Astrocyte (in vitro differentiated cells and primary cell): ENCODE data around the gene COPS4. TPM values are rescaled to one million over a fixed set of nuclear protein-coding genes. Genes with fewer than 3 reads are reported as not detected.

Experiments used
- DNase-seq: peaks from one replicate; pipeline ENCODE4 v3.0.0-alpha.2; 2010; ENCODE audit warnings: low read depth
- FAIRE-seq: peaks from 2 replicates; lab custom pipeline; 2011; peaks lifted over from hg19 to GRCh38; lab: Jason Lieb, UNC
- H2AFZ ChIP-seq: 2 replicates; pipeline ENCODE4 v1.6.0; 2012; ENCODE audit warnings: low read depth, low read length, inconsistent platforms
- H3K27ac ChIP-seq: 2 replicates; pipeline ENCODE4 v1.5.1; 2011; ENCODE audit warnings: low read depth, low read length, inconsistent platforms
- H3K27me3 ChIP-seq: 2 replicates; pipeline ENCODE4 v1.6.0; 2011; ENCODE audit warnings: low read length, inconsistent platforms; ENCODE audit not compliant: insufficient read depth
- H3K36me3 ChIP-seq: 2 replicates; pipeline ENCODE4 v1.5.1; 2011; ENCODE audit warnings: low read length, inconsistent platforms; ENCODE audit not compliant: insufficient read depth
- H3K4me1 ChIP-seq: 2 replicates; pipeline ENCODE4 v1.5.1; 2011; ENCODE audit warnings: low read length, inconsistent platforms; ENCODE audit not compliant: insufficient read depth
- H3K4me2 ChIP-seq: 2 replicates; pipeline ENCODE4 v1.6.0; 2012; ENCODE audit warnings: low read length, inconsistent platforms
- H3K4me3 ChIP-seq: 2 replicates; pipeline ENCODE4 v1.5.1; 2011; ENCODE audit warnings: low read depth, mild to moderate bottlenecking, low read length, inconsistent platforms; ENCODE audit not compliant: insufficient read depth
- H3K79me2 ChIP-seq: 2 replicates; pipeline ENCODE4 v1.6.0; 2012; ENCODE audit warnings: mild to moderate bottlenecking, low read length, inconsistent platforms; ENCODE audit not compliant: insufficient read depth
- H3K9ac ChIP-seq: 2 replicates; pipeline ENCODE4 v1.6.0; 2012; ENCODE audit warnings: mild to moderate bottlenecking, low read length, inconsistent platforms
- H3K9me3 ChIP-seq: 2 replicates; pipeline ENCODE4 v1.5.1; 2012; ENCODE audit warnings: low read depth, mild to moderate bottlenecking, low read length, inconsistent platforms; ENCODE audit not compliant: insufficient read depth
- H4K20me1 ChIP-seq: 2 replicates; pipeline ENCODE4 v1.6.0; 2012; ENCODE audit warnings: low read length, inconsistent platforms; ENCODE audit not compliant: insufficient read depth
- H3K27ac Mint-ChIP-seq: one replicate; pipeline ENCODE4 v1.8.0; 2021; ENCODE audit warnings: mild to moderate bottlenecking, mixed read lengths; ENCODE audit not compliant: unreplicated experiment
- H3K27me3 Mint-ChIP-seq: one replicate; pipeline ENCODE4 v1.8.0; 2021; ENCODE audit warnings: low read depth, mixed read lengths; ENCODE audit not compliant: unreplicated experiment
- H3K36me3 Mint-ChIP-seq: one replicate; pipeline ENCODE4 v1.8.0; 2021; ENCODE audit warnings: low read depth, mixed read lengths; ENCODE audit not compliant: unreplicated experiment
- H3K4me1 Mint-ChIP-seq: one replicate; pipeline ENCODE4 v1.8.0; 2021; ENCODE audit warnings: low read depth, mixed read lengths; ENCODE audit not compliant: unreplicated experiment
- H3K4me3 Mint-ChIP-seq: one replicate; pipeline ENCODE4 v1.8.0; 2021; ENCODE audit warnings: mild to moderate bottlenecking, moderate library complexity, mixed read lengths; ENCODE audit not compliant: unreplicated experiment
- H3K9me3 Mint-ChIP-seq: one replicate; pipeline ENCODE4 v1.8.0; 2021; ENCODE audit warnings: mild to moderate bottlenecking, mixed read lengths; ENCODE audit not compliant: unreplicated experiment
- EZH2 ChIP-seq: IDR thresholded peaks from 2 replicates; pipeline ENCODE4 v1.6.1; 2012; ENCODE audit warnings: mild to moderate bottlenecking, low read length, inconsistent platforms; ENCODE audit not compliant: insufficient read depth
- total RNA-seq: library from RNA; stranded (reverse); gene quantifications from 2 replicates; pipeline ENCODE4 v1.2.1, GENCODE V29; 2021
- TF ChIP-seq, protein P1 (sequence below): IDR thresholded peaks from 2 replicates; pipeline ENCODE4 v1.5.1; 2011; ENCODE audit warnings: low read depth, mild to moderate bottlenecking, inconsistent platforms, low read length, moderate library complexity; ENCODE audit not compliant: insufficient read depth

COPS4 gene
- total RNA-seq, 1 donor from 2014 or later, result 39.3 TPM

DNA sequence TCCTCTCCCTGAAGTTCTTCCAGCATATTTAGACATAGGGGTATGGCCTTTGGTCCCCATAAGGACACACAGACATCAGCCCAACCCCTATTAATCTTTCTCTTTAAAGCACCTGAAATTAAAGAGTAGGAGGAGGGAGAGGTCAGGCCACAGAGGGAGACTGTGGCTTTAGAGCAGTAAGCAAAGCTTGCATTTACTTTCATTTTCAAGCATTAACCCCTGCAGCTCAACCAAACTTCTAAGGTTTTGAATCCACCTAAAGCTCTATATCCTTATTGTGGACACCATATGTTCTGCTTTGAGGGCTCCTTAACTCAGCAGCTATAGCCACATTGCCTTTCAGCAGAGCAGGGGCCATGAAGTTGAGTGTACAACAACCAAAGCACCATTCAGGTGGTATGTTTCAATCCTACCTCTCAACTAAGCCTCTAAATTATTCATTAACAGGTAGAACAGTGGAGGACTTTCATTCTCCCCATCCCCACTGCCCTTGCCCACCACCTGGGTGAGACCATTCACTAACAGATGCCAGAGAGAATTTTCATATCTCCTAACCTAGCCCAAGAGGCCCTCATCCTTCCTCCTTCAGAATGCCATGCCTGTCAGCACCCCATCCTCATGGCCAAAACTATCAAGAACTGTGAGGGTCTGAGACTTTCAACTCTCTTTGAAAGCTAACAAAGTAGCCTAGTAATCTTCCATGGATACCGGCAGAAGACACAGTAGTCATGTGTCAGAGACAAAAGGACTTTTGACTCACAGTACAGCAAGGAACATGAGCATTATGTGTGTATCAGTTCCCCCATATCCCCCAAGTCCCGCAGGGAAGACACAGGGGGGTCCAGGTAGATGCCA lies 45.2 kb upstream of the COPS4 start:
- H3K9ac ChIP-seq, result no peak overlapping the region
- peaks cover 4% of the 10 kb centered on the region for H3K36me3 Mint-ChIP-seq
- no peaks in the 10 kb centered on the region for H3K27me3 Mint-ChIP-seq
- H3K9me3 Mint-ChIP-seq, result no peaks in the 10 kb centered on the region
- H3K4me3 Mint-ChIP-seq, result no peak overlapping the region
- DNase-seq (no peak), FAIRE-seq (no peak)
- no peaks in the 10 kb centered on the region for H3K36me3 ChIP-seq
- no peak overlapping the region for H3K4me3 ChIP-seq
- TF ChIP-seq, protein P1, sequence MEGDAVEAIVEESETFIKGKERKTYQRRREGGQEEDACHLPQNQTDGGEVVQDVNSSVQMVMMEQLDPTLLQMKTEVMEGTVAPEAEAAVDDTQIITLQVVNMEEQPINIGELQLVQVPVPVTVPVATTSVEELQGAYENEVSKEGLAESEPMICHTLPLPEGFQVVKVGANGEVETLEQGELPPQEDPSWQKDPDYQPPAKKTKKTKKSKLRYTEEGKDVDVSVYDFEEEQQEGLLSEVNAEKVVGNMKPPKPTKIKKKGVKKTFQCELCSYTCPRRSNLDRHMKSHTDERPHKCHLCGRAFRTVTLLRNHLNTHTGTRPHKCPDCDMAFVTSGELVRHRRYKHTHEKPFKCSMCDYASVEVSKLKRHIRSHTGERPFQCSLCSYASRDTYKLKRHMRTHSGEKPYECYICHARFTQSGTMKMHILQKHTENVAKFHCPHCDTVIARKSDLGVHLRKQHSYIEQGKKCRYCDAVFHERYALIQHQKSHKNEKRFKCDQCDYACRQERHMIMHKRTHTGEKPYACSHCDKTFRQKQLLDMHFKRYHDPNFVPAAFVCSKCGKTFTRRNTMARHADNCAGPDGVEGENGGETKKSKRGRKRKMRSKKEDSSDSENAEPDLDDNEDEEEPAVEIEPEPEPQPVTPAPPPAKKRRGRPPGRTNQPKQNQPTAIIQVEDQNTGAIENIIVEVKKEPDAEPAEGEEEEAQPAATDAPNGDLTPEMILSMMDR, result no peak
- no peak for TF ChIP-seq EZH2
- H3K4me1 Mint-ChIP-seq, result peaks cover 7% of the 10 kb centered on the region
- no peak overlapping the region for H3K27ac ChIP-seq
- H3K9me3 ChIP-seq, result no peaks in the 10 kb centered on the region
- H3K4me1 ChIP-seq, result peaks cover 3% of the 10 kb centered on the region
- no peaks in the 10 kb centered on the region for H3K27me3 ChIP-seq
- peaks cover 3% of the 10 kb centered on the region for H4K20me1 ChIP-seq
- peaks cover 32% of the 10 kb centered on the region for H3K79me2 ChIP-seq
- H3K4me2 ChIP-seq, result peak overlapping the region; percentile 60
- H2AFZ ChIP-seq, result no peak overlapping the region
- H3K27ac Mint-ChIP-seq, result no peak overlapping the region

DNA sequence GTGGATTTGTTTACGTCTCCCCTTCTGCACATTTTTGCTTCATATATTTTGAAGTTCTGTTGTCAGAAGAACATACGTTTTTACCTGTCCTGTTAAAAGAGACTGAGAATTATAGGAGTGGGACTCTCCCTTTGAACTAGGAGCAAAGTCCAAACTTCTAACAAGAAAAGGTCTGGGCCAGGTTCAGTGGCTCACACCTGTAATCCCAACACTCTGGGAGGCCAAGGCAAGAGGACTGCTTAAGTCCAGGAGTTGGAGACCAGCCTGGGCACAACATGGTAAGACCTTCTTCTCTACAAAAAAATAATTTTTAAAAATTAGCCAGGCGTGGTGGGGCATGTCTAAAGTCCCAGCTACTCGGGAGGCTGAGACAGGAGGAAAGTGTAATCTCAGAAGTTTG lies 40.1 kb upstream of the COPS4 start:
- peaks cover 2% of the 10 kb centered on the region for H3K4me1 Mint-ChIP-seq
- H3K27me3 Mint-ChIP-seq, result no peaks in the 10 kb centered on the region
- no peak overlapping the region for H3K4me3 Mint-ChIP-seq
- Histone ChIP-seq H2AFZ (no peak overlapping the region), H3K27ac (no peak overlapping the region), H3K9ac (no peak overlapping the region), H3K79me2 (peaks cover 45% of the 10 kb centered on the region), H4K20me1 (no peaks in the 10 kb centered on the region), H3K9me3 (no peaks in the 10 kb centered on the region), H3K27me3 (no peaks in the 10 kb centered on the region), H3K4me3 (no peak overlapping the region), H3K36me3 (no peaks in the 10 kb centered on the region), H3K4me1 (no peaks in the 10 kb centered on the region), H3K4me2 (no peak overlapping the region)
- no peaks in the 10 kb centered on the region for H3K9me3 Mint-ChIP-seq
- no peak for TF ChIP-seq EZH2
- TF ChIP-seq, protein P1, result no peak
- no peaks in the 10 kb centered on the region for H3K36me3 Mint-ChIP-seq
- no peak for DNase-seq
- H3K27ac Mint-ChIP-seq, result no peak overlapping the region
- FAIRE-seq, result no peak

DNA sequence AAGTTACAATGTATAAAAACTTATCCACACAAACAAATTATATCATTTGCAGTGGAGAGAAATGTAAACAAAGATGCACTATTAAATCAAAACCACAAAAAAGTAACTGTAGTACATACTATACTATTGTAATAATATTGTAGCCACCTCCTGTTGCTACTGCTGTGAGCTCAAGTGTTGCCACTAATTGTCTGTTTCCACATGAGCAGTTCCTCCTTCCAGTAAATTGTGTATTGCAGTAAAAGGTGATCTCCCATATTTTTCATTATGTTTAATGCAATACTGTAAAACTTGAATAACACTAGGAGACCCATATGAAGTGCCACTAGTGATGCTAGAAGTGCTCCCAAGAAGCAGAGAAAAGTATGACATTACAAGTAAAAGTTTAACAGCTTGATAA lies 36.1 kb upstream of the COPS4 start:
- Mint-ChIP-seq H3K36me3 (no peaks in the 10 kb centered on the region), H3K4me1 (no peaks in the 10 kb centered on the region), H3K4me3 (no peak overlapping the region), H3K9me3 (no peaks in the 10 kb centered on the region), H3K27ac (no peak overlapping the region), H3K27me3 (no peaks in the 10 kb centered on the region)
- H3K4me2 ChIP-seq, result no peak overlapping the region
- no peak for DNase-seq
- no peak overlapping the region for H3K4me3 ChIP-seq
- H3K27ac ChIP-seq, result no peak overlapping the region
- no peak overlapping the region for H3K9ac ChIP-seq
- no peak for FAIRE-seq
- H4K20me1 ChIP-seq, result peaks cover 12% of the 10 kb centered on the region
- H2AFZ ChIP-seq, result no peak overlapping the region
- H3K79me2 ChIP-seq, result peaks cover 63% of the 10 kb centered on the region
- TF ChIP-seq, protein P1, result no peak
- no peak for TF ChIP-seq EZH2
- H3K4me1 ChIP-seq, result no peaks in the 10 kb centered on the region
- H3K9me3 ChIP-seq, result no peaks in the 10 kb centered on the region
- H3K36me3 ChIP-seq, result no peaks in the 10 kb centered on the region
- no peaks in the 10 kb centered on the region for H3K27me3 ChIP-seq
